SK-N-SH treated with all-trans-retinoic acid at 6 μM for 48 hours (cell line): ENCODE results near the gene OR10A4.

ENCODE experiments used
- ATAC-seq: fragments of 200-7000 bp; cut with Tn5 transposase; 3 replicates; pipeline ENCODE4 v1.9.1; 2020; ENCODE audit warnings: mild to moderate bottlenecking, moderate library complexity
- ARNTL ChIP-seq: fragments of 450-650 bp; formaldehyde crosslinking; IDR thresholded peaks from 2 replicates; pipeline ENCODE4 v1.5.0; 2020; ENCODE audit warnings: low read depth, mild to moderate bottlenecking, moderate library complexity, borderline replicate concordance
- CSDC2 ChIP-seq: fragments of 250-450 bp; sonication (Bioruptor Pico); IDR thresholded peaks from 2 replicates; pipeline ENCODE4 v1.5.0; 2020; ENCODE audit warnings: mild to moderate bottlenecking, moderate library complexity
- ESRRG ChIP-seq: fragments of 250-450 bp; sonication (Bioruptor Pico); IDR thresholded peaks from 2 replicates; pipeline ENCODE4 v1.6.1; 2021; ENCODE audit warnings: mild to moderate bottlenecking
- GLIS3 ChIP-seq: fragments of 250-450 bp; sonication (Bioruptor Pico); IDR thresholded peaks from 2 replicates; pipeline ENCODE4 v1.5.0; 2020; ENCODE audit warnings: mild to moderate bottlenecking, moderate library complexity
- ISL1 ChIP-seq: fragments of 250-450 bp; sonication (Bioruptor Pico); IDR thresholded peaks from 2 replicates; pipeline ENCODE4 v2.1.2; 2022; ENCODE audit warnings: mild to moderate bottlenecking, moderate library complexity
- OSR1 ChIP-seq: fragments of 250-450 bp; sonication (Bioruptor Pico); IDR thresholded peaks from 2 replicates; pipeline ENCODE4 v1.8.0; 2022; ENCODE audit warnings: moderate library complexity, mild to moderate bottlenecking, inconsistent platforms
- PPARA ChIP-seq: fragments of 250-450 bp; sonication (Bioruptor Pico); IDR thresholded peaks from 2 replicates; pipeline ENCODE4 v1.5.0; 2020; ENCODE audit warnings: mild to moderate bottlenecking, borderline replicate concordance
- RARB ChIP-seq: fragments of 250-450 bp; sonication (Bioruptor Pico); IDR thresholded peaks from 2 replicates; pipeline ENCODE4 v1.8.0; 2021; ENCODE audit warnings: mild to moderate bottlenecking, moderate library complexity
- TCF4 ChIP-seq: fragments of 250-450 bp; sonication (Bioruptor Pico); IDR thresholded peaks from 2 replicates; pipeline ENCODE4 v1.8.0; 2021; ENCODE audit warnings: mild to moderate bottlenecking, moderate library complexity, borderline replicate concordance
- TOX ChIP-seq: fragments of 250-450 bp; sonication (Bioruptor Pico); IDR thresholded peaks from 2 replicates; pipeline ENCODE4 v1.8.0; 2021; ENCODE audit warnings: mild to moderate bottlenecking, moderate library complexity, borderline replicate concordance
- ZC3H10 ChIP-seq: fragments of 250-450 bp; sonication (Bioruptor Pico); IDR thresholded peaks from 2 replicates; pipeline ENCODE4 v1.5.1; 2021; ENCODE audit warnings: mild to moderate bottlenecking, moderate library complexity
- ZFP3 ChIP-seq: fragments of 250-450 bp; sonication (Bioruptor Pico); IDR thresholded peaks from 2 replicates; pipeline ENCODE4 v1.5.0; 2020; ENCODE audit warnings: mild to moderate bottlenecking, moderate library complexity
- ZFP30 ChIP-seq: fragments of 450-650 bp; formaldehyde crosslinking; IDR thresholded peaks from 2 replicates; pipeline ENCODE4 v1.5.0; 2022; ENCODE audit warnings: mild to moderate bottlenecking, moderate library complexity
- ZNF565 ChIP-seq: fragments of 450-650 bp; formaldehyde crosslinking; conservative IDR thresholded peaks from 2 replicates; pipeline ENCODE4 v1.5.0; 2020; ENCODE audit warnings: low read depth, mild to moderate bottlenecking, moderate library complexity
- ZNF70 ChIP-seq: fragments of 450-650 bp; formaldehyde crosslinking; IDR thresholded peaks from 2 replicates; pipeline ENCODE4 v1.5.0; 2020; ENCODE audit warnings: mild to moderate bottlenecking, moderate library complexity
- ZNF8 ChIP-seq: fragments of 450-650 bp; formaldehyde crosslinking; IDR thresholded peaks from 2 replicates; pipeline ENCODE4 v1.5.0; 2020; ENCODE audit warnings: mild to moderate bottlenecking, moderate library complexity
- TF ChIP-seq, protein P1 (sequence below): fragments of 250-450 bp; sonication (Bioruptor Pico); IDR thresholded peaks from 2 replicates; pipeline ENCODE4 v1.5.1; 2020; ENCODE audit warnings: low read depth, mild to moderate bottlenecking, moderate library complexity
- TF ChIP-seq, protein P2 (sequence below): fragments of 250-450 bp; sonication (Bioruptor Pico); IDR thresholded peaks from 2 replicates; pipeline ENCODE4 v1.8.0; 2021; ENCODE audit warnings: low read depth, mild to moderate bottlenecking, moderate library complexity, borderline replicate concordance
- TF ChIP-seq, protein P3 (sequence below): fragments of 250-450 bp; sonication (Bioruptor Pico); IDR thresholded peaks from 2 replicates; pipeline ENCODE4 v1.5.0; 2020; ENCODE audit warnings: mild to moderate bottlenecking, moderate library complexity
- TF ChIP-seq, protein P4 (sequence below): fragments of 250-450 bp; sonication (Bioruptor Pico); IDR thresholded peaks from 2 replicates; pipeline ENCODE4 v1.8.0; 2020; ENCODE audit warnings: mild to moderate bottlenecking, moderate library complexity, borderline replicate concordance

OR10A4 gene

DNA sequence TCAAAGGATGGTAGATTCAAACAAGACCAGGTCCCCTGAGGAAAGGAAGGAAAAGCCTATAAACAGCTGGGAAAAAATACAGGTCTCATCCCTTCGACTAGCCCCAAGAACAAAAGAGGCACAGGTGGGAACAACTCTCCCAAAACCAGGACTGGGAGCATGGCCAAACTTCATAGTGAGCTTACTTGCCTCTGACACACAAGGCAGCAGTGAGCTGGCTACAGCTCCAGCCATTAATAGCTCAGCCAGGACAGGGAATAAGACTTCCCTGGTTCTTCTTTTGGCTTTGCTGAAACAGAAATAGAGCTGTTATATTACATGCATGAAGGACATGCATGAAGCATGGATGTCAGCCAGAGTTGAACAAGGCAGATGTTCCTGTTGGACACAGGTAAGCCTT, 13.5 kb upstream of the OR10A4 start, which contains the start of gene OR10A2:
OR10A2 (plus strand) TSS at position 97 of the 400 bp plus-strand sequence. CDS start 6,698 bp downstream, outside the sequence.
- ATAC-seq, result no peak
- TF ChIP-seq ZFP3 (CRISPR knock-in tag), result no peak
- no peak for TF ChIP-seq GLIS3 (CRISPR knock-in tag)
- TF ChIP-seq ESRRG (CRISPR knock-in tag), result no peak
- no peak for TF ChIP-seq ISL1 (CRISPR knock-in tag)
- TF ChIP-seq TCF4 (CRISPR knock-in tag), result no peak
- TF ChIP-seq, protein P1, sequence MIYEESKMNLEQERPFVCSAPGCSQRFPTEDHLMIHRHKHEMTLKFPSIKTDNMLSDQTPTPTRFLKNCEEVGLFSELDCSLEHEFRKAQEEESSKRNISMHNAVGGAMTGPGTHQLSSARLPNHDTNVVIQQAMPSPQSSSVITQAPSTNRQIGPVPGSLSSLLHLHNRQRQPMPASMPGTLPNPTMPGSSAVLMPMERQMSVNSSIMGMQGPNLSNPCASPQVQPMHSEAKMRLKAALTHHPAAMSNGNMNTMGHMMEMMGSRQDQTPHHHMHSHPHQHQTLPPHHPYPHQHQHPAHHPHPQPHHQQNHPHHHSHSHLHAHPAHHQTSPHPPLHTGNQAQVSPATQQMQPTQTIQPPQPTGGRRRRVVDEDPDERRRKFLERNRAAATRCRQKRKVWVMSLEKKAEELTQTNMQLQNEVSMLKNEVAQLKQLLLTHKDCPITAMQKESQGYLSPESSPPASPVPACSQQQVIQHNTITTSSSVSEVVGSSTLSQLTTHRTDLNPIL, result no peak
- TF ChIP-seq ZNF8, result no peak
- TF ChIP-seq CSDC2 (CRISPR knock-in tag), result no peak
- no peak for TF ChIP-seq OSR1 (CRISPR knock-in tag)
- TF ChIP-seq PPARA (CRISPR knock-in tag), result no peak
- no peak for TF ChIP-seq ZNF70 (CRISPR knock-in tag)
- TF ChIP-seq RARB (CRISPR knock-in tag), result no peak
- TF ChIP-seq, protein P2, sequence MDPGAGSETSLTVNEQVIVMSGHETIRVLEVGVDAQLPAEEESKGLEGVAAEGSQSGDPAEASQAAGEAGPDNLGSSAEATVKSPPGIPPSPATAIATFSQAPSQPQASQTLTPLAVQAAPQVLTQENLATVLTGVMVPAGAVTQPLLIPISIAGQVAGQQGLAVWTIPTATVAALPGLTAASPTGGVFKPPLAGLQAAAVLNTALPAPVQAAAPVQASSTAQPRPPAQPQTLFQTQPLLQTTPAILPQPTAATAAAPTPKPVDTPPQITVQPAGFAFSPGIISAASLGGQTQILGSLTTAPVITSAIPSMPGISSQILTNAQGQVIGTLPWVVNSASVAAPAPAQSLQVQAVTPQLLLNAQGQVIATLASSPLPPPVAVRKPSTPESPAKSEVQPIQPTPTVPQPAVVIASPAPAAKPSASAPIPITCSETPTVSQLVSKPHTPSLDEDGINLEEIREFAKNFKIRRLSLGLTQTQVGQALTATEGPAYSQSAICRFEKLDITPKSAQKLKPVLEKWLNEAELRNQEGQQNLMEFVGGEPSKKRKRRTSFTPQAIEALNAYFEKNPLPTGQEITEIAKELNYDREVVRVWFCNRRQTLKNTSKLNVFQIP, result no peak
- TF ChIP-seq, protein P3, sequence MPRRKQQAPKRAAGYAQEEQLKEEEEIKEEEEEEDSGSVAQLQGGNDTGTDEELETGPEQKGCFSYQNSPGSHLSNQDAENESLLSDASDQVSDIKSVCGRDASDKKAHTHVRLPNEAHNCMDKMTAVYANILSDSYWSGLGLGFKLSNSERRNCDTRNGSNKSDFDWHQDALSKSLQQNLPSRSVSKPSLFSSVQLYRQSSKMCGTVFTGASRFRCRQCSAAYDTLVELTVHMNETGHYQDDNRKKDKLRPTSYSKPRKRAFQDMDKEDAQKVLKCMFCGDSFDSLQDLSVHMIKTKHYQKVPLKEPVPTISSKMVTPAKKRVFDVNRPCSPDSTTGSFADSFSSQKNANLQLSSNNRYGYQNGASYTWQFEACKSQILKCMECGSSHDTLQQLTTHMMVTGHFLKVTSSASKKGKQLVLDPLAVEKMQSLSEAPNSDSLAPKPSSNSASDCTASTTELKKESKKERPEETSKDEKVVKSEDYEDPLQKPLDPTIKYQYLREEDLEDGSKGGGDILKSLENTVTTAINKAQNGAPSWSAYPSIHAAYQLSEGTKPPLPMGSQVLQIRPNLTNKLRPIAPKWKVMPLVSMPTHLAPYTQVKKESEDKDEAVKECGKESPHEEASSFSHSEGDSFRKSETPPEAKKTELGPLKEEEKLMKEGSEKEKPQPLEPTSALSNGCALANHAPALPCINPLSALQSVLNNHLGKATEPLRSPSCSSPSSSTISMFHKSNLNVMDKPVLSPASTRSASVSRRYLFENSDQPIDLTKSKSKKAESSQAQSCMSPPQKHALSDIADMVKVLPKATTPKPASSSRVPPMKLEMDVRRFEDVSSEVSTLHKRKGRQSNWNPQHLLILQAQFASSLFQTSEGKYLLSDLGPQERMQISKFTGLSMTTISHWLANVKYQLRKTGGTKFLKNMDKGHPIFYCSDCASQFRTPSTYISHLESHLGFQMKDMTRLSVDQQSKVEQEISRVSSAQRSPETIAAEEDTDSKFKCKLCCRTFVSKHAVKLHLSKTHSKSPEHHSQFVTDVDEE (CRISPR knock-in tag), result no peak
- no peak for TF ChIP-seq ZFP30
- TF ChIP-seq ZC3H10 (CRISPR knock-in tag), result no peak

DNA sequence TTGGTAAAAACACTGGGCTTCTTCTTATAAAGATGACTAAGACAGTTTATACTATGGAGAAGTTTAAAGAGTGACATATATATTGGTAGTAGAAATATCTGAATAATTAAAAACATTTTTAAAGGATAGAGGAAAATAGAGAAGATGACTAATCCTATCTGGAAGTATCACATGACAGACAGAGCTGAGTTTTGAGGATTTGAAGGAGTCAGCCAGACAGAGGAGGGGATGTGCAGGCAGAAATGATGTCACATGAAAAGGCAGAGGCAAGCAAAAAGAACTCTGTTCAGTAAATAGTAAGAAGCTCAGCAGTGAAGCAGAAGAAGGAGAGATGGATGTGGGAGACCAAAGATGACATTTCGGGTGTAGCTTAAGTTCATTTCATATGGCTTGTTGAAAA, 12.0 kb upstream of the OR10A4 start:
- TF ChIP-seq, protein P4, sequence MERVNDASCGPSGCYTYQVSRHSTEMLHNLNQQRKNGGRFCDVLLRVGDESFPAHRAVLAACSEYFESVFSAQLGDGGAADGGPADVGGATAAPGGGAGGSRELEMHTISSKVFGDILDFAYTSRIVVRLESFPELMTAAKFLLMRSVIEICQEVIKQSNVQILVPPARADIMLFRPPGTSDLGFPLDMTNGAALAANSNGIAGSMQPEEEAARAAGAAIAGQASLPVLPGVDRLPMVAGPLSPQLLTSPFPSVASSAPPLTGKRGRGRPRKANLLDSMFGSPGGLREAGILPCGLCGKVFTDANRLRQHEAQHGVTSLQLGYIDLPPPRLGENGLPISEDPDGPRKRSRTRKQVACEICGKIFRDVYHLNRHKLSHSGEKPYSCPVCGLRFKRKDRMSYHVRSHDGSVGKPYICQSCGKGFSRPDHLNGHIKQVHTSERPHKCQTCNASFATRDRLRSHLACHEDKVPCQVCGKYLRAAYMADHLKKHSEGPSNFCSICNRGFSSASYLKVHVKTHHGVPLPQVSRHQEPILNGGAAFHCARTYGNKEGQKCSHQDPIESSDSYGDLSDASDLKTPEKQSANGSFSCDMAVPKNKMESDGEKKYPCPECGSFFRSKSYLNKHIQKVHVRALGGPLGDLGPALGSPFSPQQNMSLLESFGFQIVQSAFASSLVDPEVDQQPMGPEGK (CRISPR knock-in tag), result no peak
- TF ChIP-seq TCF4 (CRISPR knock-in tag) (no peak), ZNF70 (CRISPR knock-in tag) (no peak), ZNF565 (CRISPR knock-in tag) (no peak), ZFP3 (CRISPR knock-in tag) (no peak), ZC3H10 (CRISPR knock-in tag) (no peak), ARNTL (CRISPR knock-in tag) (no peak), TOX (no peak), ISL1 (CRISPR knock-in tag) (no peak), ZNF8 (no peak)
- TF ChIP-seq, protein P3 (CRISPR knock-in tag), result no peak
- TF ChIP-seq, protein P2, result no peak
- ATAC-seq, result no peak
